Measurements from ENCODE around the gene GRIN1. TPM values are rescaled to one million over a fixed set of nuclear protein-coding genes. Genes with fewer than 3 reads are reported as not detected.

The GRIN1 gene
- total and polyA plus RNA-seq, 8 donors, result 0.25 to 0.55 (median 0.31) TPM; not detected in 5

DNA sequence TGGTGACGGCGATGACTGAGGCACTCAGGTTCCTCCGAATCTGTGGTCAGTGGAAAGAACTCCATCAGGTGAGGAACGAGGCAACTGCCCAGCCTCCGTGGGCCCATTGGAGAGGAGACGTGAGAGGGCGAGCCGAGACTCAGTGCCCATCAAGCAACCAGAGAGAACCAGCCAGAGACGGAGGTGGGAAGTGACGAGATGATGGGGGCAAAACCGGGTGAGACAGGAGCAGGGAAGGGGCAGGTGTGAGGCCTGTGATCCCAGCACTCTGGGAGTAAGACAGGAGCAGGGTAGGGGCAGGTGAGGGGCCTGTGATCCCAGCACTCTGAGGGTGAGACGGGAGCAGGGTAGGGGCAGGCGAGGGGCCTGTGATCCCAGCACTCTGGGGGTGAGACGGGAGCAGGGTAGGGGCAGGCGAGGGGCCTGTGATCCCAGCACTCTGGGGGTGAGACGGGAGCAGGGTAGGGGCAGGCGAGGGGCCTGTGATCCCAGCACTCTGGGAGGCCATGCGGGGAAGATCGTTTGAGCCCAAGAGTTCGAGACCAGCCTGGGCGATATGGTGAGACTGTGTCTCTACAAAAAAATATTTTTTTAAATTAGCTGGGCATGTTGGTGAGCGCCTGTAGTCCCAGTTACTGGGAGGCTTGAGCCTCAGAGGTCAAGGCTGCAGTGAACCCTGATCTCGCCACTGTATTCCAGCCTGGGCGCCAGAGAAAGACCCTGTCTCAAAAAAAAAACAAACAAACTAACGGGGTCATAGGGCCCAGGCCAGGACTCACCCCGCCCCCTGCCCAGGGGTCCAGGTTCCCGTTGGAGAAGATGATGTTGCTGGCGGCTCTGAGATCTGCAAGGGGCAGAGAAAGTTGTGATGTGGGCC lies 27.8 kb upstream of the GRIN1 start:
- intact Hi-C loops (cut with DNase I; ENCODE audit: low total_unique reads), result loop anchor here (10.0 kb wide), 1 partner anchor 74 kb away; the partner anchor contains the start of genes ANAPC2 and SSNA1
- Histone ChIP-seq H3K27me3 (peaks cover 0 to 14% (median 0%) of the 10 kb centered on the region in 3 donors), H3K9me3 (no peaks in the 10 kb centered on the region), H3K4me3 (no peak overlapping the region), H3K27ac (no peak overlapping the region), H3K4me1 (peaks cover 8 to 26% (median 22%) of the 10 kb centered on the region in 4 donors), H3K36me3 (peaks cover 17 to 72% (median 70%) of the 10 kb centered on the region in 4 donors)
- 81 to 89% (median 86%) methylated on average over 25 to 28 of the region's 28 CpGs for WGBS, 5 donors
- DNase-seq, result no peak
- TF ChIP-seq POLR2AphosphoS5 (IDR thresholded peaks at IDR 0.05) (no peak), POLR2A (IDR thresholded peaks at IDR 0.05) (no peak), EP300 (IDR thresholded peaks at IDR 0.05) (no peak)
- TF ChIP-seq, protein P1, sequence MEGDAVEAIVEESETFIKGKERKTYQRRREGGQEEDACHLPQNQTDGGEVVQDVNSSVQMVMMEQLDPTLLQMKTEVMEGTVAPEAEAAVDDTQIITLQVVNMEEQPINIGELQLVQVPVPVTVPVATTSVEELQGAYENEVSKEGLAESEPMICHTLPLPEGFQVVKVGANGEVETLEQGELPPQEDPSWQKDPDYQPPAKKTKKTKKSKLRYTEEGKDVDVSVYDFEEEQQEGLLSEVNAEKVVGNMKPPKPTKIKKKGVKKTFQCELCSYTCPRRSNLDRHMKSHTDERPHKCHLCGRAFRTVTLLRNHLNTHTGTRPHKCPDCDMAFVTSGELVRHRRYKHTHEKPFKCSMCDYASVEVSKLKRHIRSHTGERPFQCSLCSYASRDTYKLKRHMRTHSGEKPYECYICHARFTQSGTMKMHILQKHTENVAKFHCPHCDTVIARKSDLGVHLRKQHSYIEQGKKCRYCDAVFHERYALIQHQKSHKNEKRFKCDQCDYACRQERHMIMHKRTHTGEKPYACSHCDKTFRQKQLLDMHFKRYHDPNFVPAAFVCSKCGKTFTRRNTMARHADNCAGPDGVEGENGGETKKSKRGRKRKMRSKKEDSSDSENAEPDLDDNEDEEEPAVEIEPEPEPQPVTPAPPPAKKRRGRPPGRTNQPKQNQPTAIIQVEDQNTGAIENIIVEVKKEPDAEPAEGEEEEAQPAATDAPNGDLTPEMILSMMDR (IDR thresholded peaks at IDR 0.05), result no peak

DNA sequence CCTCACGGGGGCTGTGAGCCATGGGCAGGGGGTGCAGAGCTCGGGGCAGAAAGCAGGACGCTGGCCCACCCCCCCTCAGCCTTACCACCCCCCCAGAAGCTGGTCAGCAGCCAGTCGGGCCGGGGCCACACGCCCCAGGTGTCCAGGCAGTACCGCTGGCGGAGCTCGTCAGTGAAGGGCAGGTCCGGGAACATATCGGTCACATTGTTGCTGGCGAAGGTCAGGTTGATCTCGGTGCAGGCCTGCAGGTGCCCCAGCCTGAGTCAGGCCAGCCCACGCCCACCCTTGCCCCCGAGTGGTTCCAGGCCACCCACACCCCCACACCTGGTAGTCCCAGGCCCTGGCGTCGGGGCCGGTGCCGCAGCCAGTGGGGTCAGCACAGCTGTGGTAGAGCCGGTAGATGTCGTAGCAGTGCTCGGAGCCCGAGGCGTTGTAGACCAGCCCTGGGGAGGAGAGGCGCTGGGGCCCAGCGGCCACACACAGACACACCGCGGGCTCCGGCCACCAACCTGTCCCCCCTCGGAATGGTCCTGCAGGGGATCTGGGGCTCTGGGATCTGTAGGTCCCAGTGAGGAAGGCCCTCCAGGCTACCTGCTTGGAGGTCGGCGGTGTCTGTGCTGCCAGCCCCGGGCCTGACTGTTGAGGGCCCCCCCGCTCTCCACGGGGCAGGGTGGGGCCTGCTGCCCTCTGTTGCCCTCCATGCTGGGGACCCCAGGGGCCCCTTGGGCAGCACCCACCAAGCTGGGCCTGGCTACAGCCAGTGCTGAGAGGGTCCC lies 27.0 kb upstream of the GRIN1 start:
- H3K36me3 ChIP-seq, result peaks cover 16 to 64% (median 62%) of the 10 kb centered on the region in 4 donors
- peaks cover 0 to 22% (median 0%) of the 10 kb centered on the region in 3 donors for H3K27me3 ChIP-seq
- no peak overlapping the region for H3K4me3 ChIP-seq
- intact Hi-C loops (cut with DNase I; ENCODE audit: low total_unique reads), result loop anchor here (10.0 kb wide), 1 partner anchor 73 kb away; the partner anchor contains the start of genes ANAPC2 and SSNA1
- TF ChIP-seq, protein P1 (IDR thresholded peaks at IDR 0.05), result no peak
- TF ChIP-seq POLR2A (IDR thresholded peaks at IDR 0.05), result no peak
- no peak for TF ChIP-seq POLR2AphosphoS5 (IDR thresholded peaks at IDR 0.05)
- no peak for TF ChIP-seq EP300 (IDR thresholded peaks at IDR 0.05)
- no peak for DNase-seq
- no peaks in the 10 kb centered on the region for H3K9me3 ChIP-seq
- no peak overlapping the region for H3K27ac ChIP-seq
- 83 to 92% (median 86%) methylated on average over 21 to 35 of the region's 35 CpGs for WGBS, 5 donors
- peaks cover 8 to 26% (median 22%) of the 10 kb centered on the region in 4 donors for H3K4me1 ChIP-seq

DNA sequence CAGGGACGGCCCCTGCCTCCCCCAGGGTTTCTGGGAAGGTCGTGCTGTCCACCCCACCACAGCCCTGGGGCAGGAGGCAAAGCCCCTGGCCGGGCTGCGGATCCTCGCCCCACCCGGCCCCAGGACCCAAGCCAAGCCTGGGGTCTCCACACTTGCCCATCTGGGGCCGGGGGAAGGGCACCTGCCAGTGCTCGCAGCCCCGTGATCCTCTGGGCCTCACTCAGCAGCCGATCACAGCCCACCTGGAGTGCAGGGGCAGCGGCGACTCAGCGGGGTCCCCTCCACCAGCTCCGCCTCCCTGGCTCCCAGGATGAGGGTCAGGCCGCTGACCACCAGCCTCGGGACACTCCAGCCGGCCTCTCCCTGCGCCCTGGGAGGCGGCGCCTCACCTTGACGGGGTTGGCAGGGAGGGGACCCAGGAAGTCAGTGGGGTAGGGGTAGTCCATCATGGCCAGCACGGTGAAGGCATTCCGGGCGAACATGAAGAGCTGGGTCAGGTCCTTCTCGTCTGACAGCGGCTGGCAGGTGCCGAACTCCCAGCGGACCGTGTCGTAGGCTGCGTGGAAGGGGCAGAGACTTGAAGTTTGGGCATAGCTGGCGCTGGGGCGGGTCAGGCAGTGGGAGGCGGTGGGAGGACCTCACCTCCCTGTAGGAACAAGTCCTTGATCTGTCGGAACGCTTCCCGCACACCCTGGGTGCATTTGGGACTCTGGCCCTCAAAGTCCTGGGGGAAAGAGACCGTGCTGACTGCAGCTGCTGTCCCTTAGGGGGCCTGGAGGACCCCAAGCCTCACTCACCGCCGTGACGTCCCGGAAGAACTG lies 26.2 kb upstream of the GRIN1 start:
- no peaks in the 10 kb centered on the region for H3K9me3 ChIP-seq
- TF ChIP-seq, protein P1 (IDR thresholded peaks at IDR 0.05), result no peak
- no peak for TF ChIP-seq EP300 (IDR thresholded peaks at IDR 0.05)
- no peak for TF ChIP-seq POLR2AphosphoS5 (IDR thresholded peaks at IDR 0.05)
- TF ChIP-seq POLR2A (IDR thresholded peaks at IDR 0.05), result no peak
- peaks cover 8 to 26% (median 22%) of the 10 kb centered on the region in 4 donors for H3K4me1 ChIP-seq
- H3K27ac ChIP-seq, result no peak overlapping the region
- WGBS, 5 donors, result 95 to 97% (median 96%) methylated on average over 30 to 42 of the region's 42 CpGs
- intact Hi-C loops (cut with DNase I; ENCODE audit: low total_unique reads), result loop anchor here (10.0 kb wide), 1 partner anchor 72 kb away; the partner anchor contains the start of genes ANAPC2 and SSNA1
- peaks cover 8 to 56% (median 54%) of the 10 kb centered on the region in 4 donors for H3K36me3 ChIP-seq
- peak overlapping the region in 1 of 4 donors; percentile 80 for H3K4me3 ChIP-seq
- DNase-seq, result no peak
- H3K27me3 ChIP-seq, result peaks cover 0 to 28% (median 0%) of the 10 kb centered on the region in 3 donors
